NCI-H460 (cell line): ENCODE data around the gene DCBLD2. TPM values are rescaled to one million over a fixed set of nuclear protein-coding genes. Genes with fewer than 3 reads are reported as not detected.

Source experiments
- DNase-seq: peaks from one replicate; pipeline ENCODE4 v3.0.0-alpha.2; 2016; ENCODE audit warnings: low read depth; ENCODE audit errors: extremely low read depth
- total RNA-seq: library from RNA; depleted of rRNA; stranded (reverse); fragments of >200 nt; shearing (Covaris generic); gene quantifications from 2 replicates; pipeline ENCODE4 v1.2.3, GENCODE V29; 2014

The DCBLD2 gene
- total RNA-seq, 1 experiment from 2014 or later, result 54.1 TPM

DNA sequence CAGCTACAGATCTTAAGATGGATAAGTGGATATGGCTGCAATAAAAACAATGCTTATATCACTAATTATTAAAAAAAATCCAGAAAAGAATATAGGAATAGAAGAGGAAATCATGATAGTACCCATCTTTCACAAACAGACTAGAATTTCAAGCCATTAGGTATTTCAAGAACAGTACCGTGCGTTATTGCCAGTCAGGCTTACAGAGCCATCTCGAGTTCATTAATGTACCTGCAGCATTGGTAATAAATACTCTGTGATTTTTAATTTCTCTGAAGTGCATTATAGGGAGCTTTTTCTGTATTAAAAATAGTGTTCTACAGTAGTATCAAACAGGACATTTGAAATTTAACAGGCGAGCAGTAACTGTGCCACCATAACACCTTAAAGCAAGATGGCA, 102.7 kb downstream of the DCBLD2 start:
- DNase-seq, result no peak

- DNase-seq, result no peak
Observed at GRCh38 chr3:98797905-98798304, 103.6 kb downstream of the DCBLD2 start.

- DNase-seq, result no peak
Observed at GRCh38 chr3:98796334-98796733, 105.2 kb downstream of the DCBLD2 start.

GRCh38 chr3:98793971-98794370, 107.5 kb downstream of the DCBLD2 start:
- no peak for DNase-seq

DNA sequence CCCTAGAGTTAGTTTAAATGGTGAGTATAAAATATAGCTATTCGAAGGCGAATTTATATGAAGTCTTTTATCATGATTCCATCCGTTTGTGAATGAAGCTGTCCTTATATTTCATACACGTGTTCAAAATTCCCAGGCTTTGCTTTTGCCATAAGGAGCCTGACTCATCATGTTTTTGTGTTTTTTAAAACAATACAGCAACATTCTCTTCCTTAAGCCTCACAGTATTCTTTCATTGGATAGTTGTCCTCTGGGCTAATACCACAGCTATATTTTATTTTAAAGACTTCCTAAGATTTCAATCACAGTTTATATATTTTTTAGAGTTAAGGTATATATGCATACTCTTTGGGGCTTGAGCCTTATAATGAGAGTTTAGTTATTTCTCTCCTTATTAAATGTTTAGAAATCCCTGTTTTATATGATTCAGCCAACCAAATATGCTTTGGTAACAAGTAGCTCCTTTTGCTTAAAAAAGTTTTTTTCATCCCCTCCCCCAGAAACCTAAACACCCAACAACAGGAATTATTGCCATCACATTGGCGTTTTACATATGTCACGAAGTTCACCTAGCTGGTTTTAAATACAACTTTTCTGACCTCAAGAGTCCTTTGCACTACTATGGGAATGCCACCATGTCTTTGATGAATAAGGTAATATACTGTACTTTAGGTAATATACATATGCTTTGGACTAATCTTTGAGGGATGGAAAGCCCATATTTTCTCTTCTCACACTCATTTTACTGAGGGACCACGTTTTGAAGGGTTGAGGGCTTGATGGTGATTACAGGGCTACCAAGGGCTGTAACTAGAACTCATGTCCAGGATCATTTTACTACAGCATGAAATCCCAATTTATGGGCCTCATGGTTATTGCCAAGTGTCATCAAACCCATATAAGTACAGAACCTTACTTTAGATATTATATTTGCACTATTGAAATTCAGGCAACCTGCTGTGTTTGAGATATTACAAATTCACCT, 109.9 kb downstream of the DCBLD2 start:
- DNase-seq, result no peak

DNA sequence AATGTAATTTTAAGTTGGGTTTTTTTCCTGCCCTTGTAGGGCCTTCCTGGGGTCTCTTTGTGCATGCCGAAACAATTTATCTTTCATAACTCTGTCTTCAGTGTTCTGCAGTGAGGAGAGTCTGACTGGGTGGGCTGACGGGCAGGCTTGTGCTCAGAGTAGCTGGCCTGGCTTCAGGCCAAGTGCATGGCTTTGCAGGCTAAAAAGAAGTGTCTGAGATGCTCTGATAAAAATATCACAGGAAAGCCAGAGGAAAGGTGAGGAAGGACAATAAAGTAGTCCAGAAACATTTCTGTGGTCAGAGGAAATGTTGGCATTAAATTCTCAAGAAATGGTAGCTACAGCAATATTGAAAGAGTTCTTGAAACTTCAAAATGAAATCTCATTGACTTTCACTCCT, 112.8 kb downstream of the DCBLD2 start:
- no peak for DNase-seq

- DNase-seq, result no peak
Observed at GRCh38 chr3:98787181-98787580, 114.3 kb downstream of the DCBLD2 start.

- DNase-seq, result no peak
Observed at GRCh38 chr3:98786364-98787006, 115.0 kb downstream of the DCBLD2 start.

DNA sequence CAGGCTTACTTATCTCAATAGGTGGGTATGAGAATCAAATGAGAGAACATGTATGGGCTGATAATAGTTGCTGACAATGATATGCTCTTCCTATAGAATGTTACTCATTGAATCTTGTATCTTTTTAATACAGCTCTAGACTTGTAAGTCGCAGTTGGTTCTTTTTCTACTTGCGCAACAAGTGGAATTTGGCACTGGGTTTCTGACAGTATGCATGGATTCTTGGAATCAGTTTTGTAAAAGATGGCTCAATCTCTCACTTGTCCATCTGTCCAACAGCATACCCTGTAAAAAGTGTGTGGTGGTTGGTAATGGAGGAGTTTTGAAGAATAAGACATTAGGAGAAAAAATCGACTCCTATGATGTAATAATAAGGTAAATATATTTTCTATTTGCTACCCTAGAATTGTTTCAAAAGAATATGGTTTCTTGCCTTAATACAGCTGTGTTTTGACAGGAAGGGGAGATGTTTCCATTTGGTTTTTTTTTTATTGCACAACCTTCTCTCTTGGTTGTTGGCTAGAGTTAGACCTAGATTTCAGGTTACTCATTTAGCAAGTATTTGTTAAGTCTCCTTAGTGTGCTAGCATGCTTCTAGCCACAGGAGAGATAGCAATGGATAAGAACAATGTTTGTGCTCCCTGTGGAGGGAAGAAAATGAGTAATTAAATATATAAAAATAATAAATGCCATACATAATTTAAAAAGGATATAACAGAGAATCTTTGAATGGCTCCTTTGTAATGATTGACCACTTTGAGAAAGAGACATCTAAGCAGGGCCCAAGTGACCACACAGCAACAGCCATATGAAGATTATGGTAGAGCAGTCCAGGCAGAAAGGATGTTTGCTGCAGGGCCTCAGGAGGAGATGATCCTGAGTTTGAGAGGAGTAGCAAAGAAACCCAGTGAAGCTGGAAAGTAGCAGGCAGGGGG, 116.6 kb downstream of the DCBLD2 start:
- DNase-seq, result no peak

GRCh38 chr3:98784042-98784441, 117.5 kb downstream of the DCBLD2 start:
- no peak for DNase-seq

DNA sequence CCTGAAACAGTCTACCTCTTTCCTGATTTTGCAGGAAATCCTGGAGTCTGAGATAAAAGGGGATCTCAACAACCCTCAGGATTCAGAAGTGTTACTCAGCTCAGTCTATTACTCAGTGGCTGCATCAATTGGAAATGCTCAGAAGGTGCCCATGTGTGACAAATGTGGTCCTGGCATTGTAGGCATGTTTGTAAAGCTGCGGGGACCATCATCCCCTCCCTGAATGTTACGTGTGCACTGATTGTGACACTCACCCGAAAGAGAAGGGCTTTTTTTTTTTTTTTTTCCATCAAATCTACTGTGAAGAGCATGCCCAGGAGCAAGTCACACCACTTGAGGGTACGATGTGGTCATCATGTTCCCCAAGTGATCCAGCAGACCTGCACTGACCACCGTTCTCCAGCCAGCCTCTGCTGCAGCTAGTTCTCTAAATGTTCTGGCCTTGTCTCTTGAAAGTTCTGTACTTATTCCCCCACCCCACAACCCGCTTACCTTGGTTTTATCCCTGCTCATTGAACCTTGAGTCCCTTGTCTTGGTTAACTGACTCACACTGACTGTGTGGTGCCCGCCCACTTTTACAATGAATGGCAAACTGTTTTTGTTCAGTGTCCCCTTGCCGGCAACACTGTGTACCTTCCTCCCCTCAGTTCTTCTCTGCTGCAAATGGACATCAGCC, 118.5 kb downstream of the DCBLD2 start:
- no peak for DNase-seq

DNA sequence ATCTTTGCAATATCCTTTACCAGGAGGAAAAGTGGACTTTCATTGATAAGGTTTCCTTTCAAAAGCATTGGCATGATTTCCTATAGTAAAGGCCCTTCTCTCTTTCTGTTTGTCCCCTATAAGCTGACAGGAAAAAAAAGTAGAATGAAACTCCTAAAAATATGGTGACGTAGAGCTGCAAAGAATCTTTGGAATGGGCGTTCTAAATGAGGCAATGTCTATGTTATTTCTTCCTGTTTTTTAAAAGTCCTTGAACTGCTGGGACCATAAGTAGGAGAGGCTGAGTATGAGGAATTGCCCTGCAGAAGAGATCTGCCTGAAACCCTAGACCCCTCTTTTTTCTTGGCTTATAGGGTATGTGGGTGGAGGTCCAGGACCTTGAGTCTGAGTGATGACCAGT, 121.2 kb downstream of the DCBLD2 start:
- no peak for DNase-seq

GRCh38 chr3:98779541-98780335, 121.8 kb downstream of the DCBLD2 start:
- no peak for DNase-seq

DNA sequence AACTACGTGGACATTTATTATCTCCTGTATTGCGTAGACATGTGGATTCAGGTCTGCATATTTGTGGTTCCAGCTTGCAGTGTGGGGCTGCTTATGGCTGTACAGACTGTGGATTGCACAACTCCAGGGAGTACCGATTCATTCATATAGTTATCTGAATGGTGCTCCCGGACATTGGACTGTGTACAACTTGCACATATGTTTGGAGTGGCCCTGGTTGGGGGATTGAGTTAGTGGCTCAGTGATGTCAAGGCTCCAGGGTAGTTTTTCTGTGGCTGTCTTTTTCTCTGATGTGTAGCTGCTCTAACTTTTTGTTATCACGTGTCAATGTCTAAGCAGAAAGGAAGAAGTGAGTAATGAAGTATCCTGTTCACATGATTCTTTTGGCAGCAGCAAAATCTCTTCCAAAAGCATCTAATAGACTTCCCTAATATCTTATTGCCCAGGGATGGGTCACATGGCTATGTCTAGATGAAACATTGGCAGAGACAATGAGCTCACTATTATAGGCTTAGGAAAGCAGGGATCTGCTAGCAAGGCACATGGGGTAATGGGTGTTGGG, 122.6 kb downstream of the DCBLD2 start:
- DNase-seq, result no peak

- no peak for DNase-seq
Observed at GRCh38 chr3:98778383-98778782, 123.1 kb downstream of the DCBLD2 start.

GRCh38 chr3:98777801-98778220, 123.7 kb downstream of the DCBLD2 start:
- DNase-seq, result no peak

DNA sequence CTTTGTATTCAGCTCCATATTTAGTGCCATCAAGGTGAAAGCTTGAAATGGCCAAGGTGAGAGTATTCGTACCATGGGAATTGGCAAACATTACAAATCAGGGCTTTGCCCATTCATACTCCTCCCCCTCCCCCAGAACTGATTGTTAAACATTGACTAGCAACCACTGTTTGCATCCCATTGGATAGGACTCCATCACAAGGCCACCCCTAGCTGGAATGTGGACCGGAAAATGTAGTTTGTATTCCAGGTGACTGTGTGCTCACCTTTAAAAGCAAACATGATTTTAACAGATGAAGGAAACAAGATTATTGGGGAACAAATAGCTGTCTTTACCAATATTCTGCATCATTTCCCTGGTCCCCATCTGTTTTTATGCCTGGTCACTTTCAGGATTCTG, 124.2 kb downstream of the DCBLD2 start:
- no peak for DNase-seq

GRCh38 chr3:98776140-98776493, 125.4 kb downstream of the DCBLD2 start:
- no peak for DNase-seq

DNA sequence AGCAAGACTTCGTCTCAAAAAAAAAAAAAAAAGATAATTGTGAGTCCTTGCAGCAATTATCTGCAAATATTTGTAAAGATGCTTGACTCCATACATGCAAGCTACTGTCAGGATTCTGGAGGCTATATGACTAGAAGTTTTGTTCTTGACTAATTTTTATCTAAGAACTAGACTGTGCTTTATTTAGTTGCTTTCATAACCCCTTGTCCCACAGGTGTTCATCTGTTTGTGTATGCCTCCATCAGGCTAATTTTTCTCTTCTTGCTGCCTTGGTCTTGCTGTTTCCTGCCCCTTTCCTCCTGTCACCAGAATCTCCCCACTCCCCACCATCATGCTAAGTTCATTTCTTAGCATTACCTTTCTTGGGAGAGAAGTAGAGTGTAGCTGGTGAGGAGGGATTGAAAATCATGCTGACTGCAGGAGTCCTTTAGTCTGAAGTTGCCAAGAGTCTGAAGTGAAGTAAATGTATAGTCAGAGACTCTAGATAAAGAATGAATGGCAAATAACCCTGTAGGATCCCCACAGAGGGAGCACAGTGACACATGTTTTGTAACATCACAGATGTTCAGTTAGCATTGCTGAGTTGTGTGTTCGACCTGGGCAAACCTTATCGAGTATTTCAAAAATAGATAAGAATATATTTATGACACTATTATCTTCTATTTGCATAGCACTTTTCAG, 125.9 kb downstream of the DCBLD2 start:
- DNase-seq, result no peak
